Cardiac muscle cell (in vitro differentiated cells and primary cell): ENCODE results near the gene CALCR. TPM values are rescaled to one million over a fixed set of nuclear protein-coding genes. Genes with fewer than 3 reads are reported as not detected.

Source experiments
- DNase-seq, 2 donors: peaks; one replicate each; pipeline versions ENCODE4 v3.0.0 to v3.0.0-alpha.2; 2010 to 2017; ENCODE audit warnings: low read depth in 1 of 2, low spot score in 1 of 2
- H3K27ac ChIP-seq: fragments of 200-600 bp; sonication (generic); 2 replicates; pipeline ENCODE4 v1.5.1; 2016
- H3K27me3 ChIP-seq: fragments of 200-600 bp; sonication (generic); 2 replicates; pipeline ENCODE4 v1.6.0; 2016; ENCODE audit warnings: control low read depth
- H3K36me3 ChIP-seq: fragments of 200-600 bp; sonication (generic); 2 replicates; pipeline ENCODE4 v1.5.1; 2016; ENCODE audit warnings: control low read depth
- H3K4me1 ChIP-seq: fragments of 200-600 bp; sonication (generic); 2 replicates; pipeline ENCODE4 v1.8.1; 2017; ENCODE audit warnings: low read depth, mild to moderate bottlenecking, mixed run types
- H3K4me3 ChIP-seq: fragments of 200-600 bp; sonication (generic); 2 replicates; pipeline ENCODE4 v1.5.1; 2016; ENCODE audit warnings: mild to moderate bottlenecking
- H3K9me3 ChIP-seq: fragments of 200-600 bp; sonication (generic); 2 replicates; pipeline ENCODE4 v1.5.1; 2017; ENCODE audit warnings: low read depth, mild to moderate bottlenecking, control low read depth
- CTCF ChIP-seq: IDR thresholded peaks from 2 replicates; pipeline ENCODE4 v1.5.1; 2012; ENCODE audit warnings: low read depth, mild to moderate bottlenecking, low read length
- polyA plus RNA-seq: library from polyadenylated mRNA; unstranded; fragments of >200 nt; fragmentation: Nextera tagmentation; extraction: Ambion mirVana; gene quantifications from 2 replicates; pipeline ENCODE4 v1.2.1, GENCODE V29; 2016
- total RNA-seq: library from RNA; depleted of rRNA; stranded (reverse); fragments of >200 nt; gene quantifications from 2 replicates; pipeline ENCODE4 v1.2.3, GENCODE V29; 2016

The CALCR gene
- total and polyA plus RNA-seq, 2 experiments from 2014 or later = not detected

- no peaks in the 10 kb centered on the region for H3K4me1 ChIP-seq
- H3K36me3 ChIP-seq = no peaks in the 10 kb centered on the region
- no peak overlapping the region for H3K27ac ChIP-seq
- H3K4me3 ChIP-seq = no peak overlapping the region
- no peak for DNase-seq
- TF ChIP-seq CTCF = no peak
- H3K27me3 ChIP-seq = no peaks in the 10 kb centered on the region
- H3K9me3 ChIP-seq = no peaks in the 10 kb centered on the region
Observed at GRCh38 chr7:93558705-93559614, 15.6 kb downstream of the CALCR start.

- Histone ChIP-seq H3K27ac (no peak overlapping the region), H3K4me1 (no peaks in the 10 kb centered on the region), H3K27me3 (no peaks in the 10 kb centered on the region), H3K9me3 (no peaks in the 10 kb centered on the region), H3K4me3 (no peak overlapping the region), H3K36me3 (no peaks in the 10 kb centered on the region)
- no peak for TF ChIP-seq CTCF
- no peak for DNase-seq
Observed at GRCh38 chr7:93551931-93552330, 22.6 kb downstream of the CALCR start.

- Histone ChIP-seq H3K27me3 (no peaks in the 10 kb centered on the region), H3K4me1 (no peaks in the 10 kb centered on the region), H3K9me3 (no peaks in the 10 kb centered on the region), H3K4me3 (no peak overlapping the region), H3K27ac (no peak overlapping the region), H3K36me3 (no peaks in the 10 kb centered on the region)
- DNase-seq = peak; percentile 67 to 73
- TF ChIP-seq CTCF = peak; percentile 63
Observed at GRCh38 chr7:93551063-93551895, 23.2 kb downstream of the CALCR start.

- TF ChIP-seq CTCF = no peak
- Histone ChIP-seq H3K27ac (no peak overlapping the region), H3K27me3 (no peaks in the 10 kb centered on the region), H3K4me3 (no peak overlapping the region), H3K9me3 (no peaks in the 10 kb centered on the region), H3K36me3 (no peaks in the 10 kb centered on the region), H3K4me1 (no peaks in the 10 kb centered on the region)
- no peak for DNase-seq
Observed at GRCh38 chr7:93547716-93548115, 26.8 kb downstream of the CALCR start.

GRCh38 chr7:93544691-93545090 lies 29.8 kb downstream of the CALCR start:
- Histone ChIP-seq H3K4me3 (no peak overlapping the region), H3K27me3 (no peaks in the 10 kb centered on the region), H3K36me3 (no peaks in the 10 kb centered on the region), H3K27ac (no peak overlapping the region), H3K9me3 (no peaks in the 10 kb centered on the region), H3K4me1 (no peaks in the 10 kb centered on the region)
- no peak for DNase-seq
- TF ChIP-seq CTCF = no peak
